Measurements from ENCODE around the gene FRMD4A. TPM values are rescaled to one million over a fixed set of nuclear protein-coding genes. Genes with fewer than 3 reads are reported as not detected.
A peak's percentile ranks its signal among the peaks of the same experiment; 100 is the strongest.

FRMD4A gene
- total RNA-seq, 1 experiment from 2014 or later, result 19.6 TPM

DNA sequence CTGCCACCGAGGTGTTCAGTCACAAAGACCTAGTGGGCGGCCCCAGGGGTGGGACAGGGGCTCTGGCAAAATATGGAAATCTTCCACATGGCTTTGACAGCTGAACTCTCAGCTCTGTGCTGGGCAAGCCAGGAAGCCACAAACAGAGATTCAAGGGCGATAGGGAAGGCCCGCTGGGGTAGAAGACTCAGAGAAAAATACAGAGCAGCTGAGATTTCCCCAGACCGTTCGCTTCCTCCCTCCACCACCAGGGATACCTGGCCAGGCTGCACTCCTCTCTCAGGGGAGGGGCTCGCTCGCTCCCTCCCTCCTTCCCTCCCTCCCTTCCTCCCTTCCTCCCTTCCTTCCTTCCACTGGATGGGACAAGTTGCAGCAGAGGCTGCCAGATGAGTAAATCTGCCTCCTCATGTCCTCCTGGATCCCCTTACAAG is 483.5 kb downstream of the FRMD4A start:
- H3K27ac ChIP-seq (ENCODE audit: insufficient read length, low read depth, low read length), result no peak overlapping the region

More for the DNA sequence above, 483.5 kb downstream of the FRMD4A start:
- Histone ChIP-seq H4K20me1 (ENCODE audit: control insufficient read depth, insufficient read depth, insufficient read length) (no peaks in the 10 kb centered on the region), H2BK5ac (ENCODE audit: insufficient read length, low read length) (no peak overlapping the region), H4K8ac (replicated peaks; ENCODE audit: insufficient read length, low read depth, low read length) (no peak overlapping the region), H3K23ac (ENCODE audit: insufficient read length, low read depth, low read length) (no peak overlapping the region), H3K56ac (ENCODE audit: insufficient read length, low read depth, low read length) (no peak overlapping the region), H3K9ac (ENCODE audit: extremely low read depth, insufficient read length, low read length) (no peak overlapping the region), H2BK15ac (ENCODE audit: low read depth, low read length) (no peak overlapping the region; the same call in 1 of the 2 replicates), H3T11ph (ENCODE audit: low read length) (no peak overlapping the region), H3K79me1 (ENCODE audit: insufficient read depth, low read depth, low read length, poor library complexity, severe bottlenecking) (no peaks in the 10 kb centered on the region), H3K4me2 (ENCODE audit: insufficient read depth, insufficient read length, low read length) (peak overlapping the region; percentile 18), H3K18ac (ENCODE audit: insufficient read length, low read depth, low read length) (no peak overlapping the region), H3K14ac (ENCODE audit: insufficient read depth, low read length) (no peak overlapping the region; the same call in 1 of the 2 replicates), H2BK120ac (ENCODE audit: low read depth, low read length, poor library complexity, severe bottlenecking) (no peak overlapping the region), H2AFZ (ENCODE audit: low read length) (no peak overlapping the region), H3K27me3 (ENCODE audit: insufficient read depth, low read length) (no peaks in the 10 kb centered on the region), H3K23me2 (ENCODE audit: insufficient read length, low read depth, low read length, poor library complexity, severe bottlenecking) (peaks cover 3% of the 10 kb centered on the region), H2BK12ac (ENCODE audit: insufficient read length, low read depth, low read length) (no peak overlapping the region), H3K79me2 (ENCODE audit: insufficient read depth, low read length) (no peaks in the 10 kb centered on the region), H3K9me3 (ENCODE audit: control insufficient read depth, low read depth, low read length) (no peaks in the 10 kb centered on the region), H4K91ac (ENCODE audit: insufficient read length, low read depth, low read length) (no peak overlapping the region), H2BK20ac (ENCODE audit: low read depth, low read length, poor library complexity, severe bottlenecking) (no peak overlapping the region), H3K4me1 (ENCODE audit: insufficient read depth, low read length) (peaks cover 3% of the 10 kb centered on the region; the same call in 1 of the 2 replicates), H4K5ac (ENCODE audit: insufficient read length, low read depth, low read length) (no peak overlapping the region), H3K4ac (ENCODE audit: low read depth, low read length) (no peak overlapping the region), H2AK5ac (ENCODE audit: insufficient read length, low read length) (no peak overlapping the region)
- Mint-ChIP-seq H3K9me3 (peaks cover 2 to 3% of the 10 kb centered on the region in 2 experiments; a peak in 2 of 5 replicates), H3K4me3 (no peak overlapping the region), H3K36me3 (ENCODE audit: insufficient read depth in 1 of 3, low read depth in 3 of 3) (peaks cover 5 to 7% (median 6%) of the 10 kb centered on the region in 3 experiments), H3K27ac (peak overlapping the region in 1 of 3 experiments; percentile 73; a peak in 1 of 7 replicates), H3K4me1 (peaks cover 29 to 33% of the 10 kb centered on the region in 2 experiments), H3K27me3 (ENCODE audit: low read depth) (no peaks in the 10 kb centered on the region)
- TF ChIP-seq CTCF (conservative IDR thresholded peaks at IDR 0.05), result peak; percentile 62
- no CpG with 5 or more reads among the region's 8 CpGs for WGBS (ENCODE audit: extremely low coverage, insufficient read length, low lambda C conversion rate)
- peak; percentile 76 for DNase-seq

Measured in H9 (cell line).